Mesothelial cell of epicardium (in vitro differentiated cells): ENCODE data around the gene IQCK. TPM values are rescaled to one million over a fixed set of nuclear protein-coding genes. Genes with fewer than 3 reads are reported as not detected.

Source experiments
- DNase-seq, 2 experiments: peaks; one replicate each; pipeline ENCODE4 v3.0.0; 2021; ENCODE audit warnings: low spot score in 2 of 2; ENCODE audit not compliant: unreplicated experiment in 2 of 2
- H3K27ac Mint-ChIP-seq: 2 replicates; pipeline ENCODE4 v1.8.0; 2021; ENCODE audit warnings: mixed read lengths
- H3K27me3 Mint-ChIP-seq: 2 replicates; pipeline ENCODE4 v1.8.0; 2021; ENCODE audit warnings: low read depth, mixed read lengths
- H3K36me3 Mint-ChIP-seq: 2 replicates; pipeline ENCODE4 v1.8.0; 2021; ENCODE audit warnings: mixed read lengths
- H3K4me1 Mint-ChIP-seq: 2 replicates; pipeline ENCODE4 v1.8.0; 2021; ENCODE audit warnings: mixed read lengths
- H3K4me3 Mint-ChIP-seq: 2 replicates; pipeline ENCODE4 v1.8.0; 2021; ENCODE audit warnings: mild to moderate bottlenecking, moderate library complexity, mixed read lengths
- H3K9me3 Mint-ChIP-seq: 2 replicates; pipeline ENCODE4 v1.8.0; 2021; ENCODE audit warnings: mixed read lengths
- total RNA-seq: library from RNA; stranded (reverse); gene quantifications from 3 replicates; pipeline ENCODE4 v1.2.1, GENCODE V29; 2021
- TF ChIP-seq, protein P1 (sequence below): fragments of 200-600 bp; sonication (generic); IDR thresholded peaks from one replicate; pipeline ENCODE4 v1.5.0; 2021; ENCODE audit warnings: antibody characterized with exemption; ENCODE audit not compliant: unreplicated experiment

The IQCK gene
- total RNA-seq, 1 donor from 2014 or later: 16.0 TPM

DNA sequence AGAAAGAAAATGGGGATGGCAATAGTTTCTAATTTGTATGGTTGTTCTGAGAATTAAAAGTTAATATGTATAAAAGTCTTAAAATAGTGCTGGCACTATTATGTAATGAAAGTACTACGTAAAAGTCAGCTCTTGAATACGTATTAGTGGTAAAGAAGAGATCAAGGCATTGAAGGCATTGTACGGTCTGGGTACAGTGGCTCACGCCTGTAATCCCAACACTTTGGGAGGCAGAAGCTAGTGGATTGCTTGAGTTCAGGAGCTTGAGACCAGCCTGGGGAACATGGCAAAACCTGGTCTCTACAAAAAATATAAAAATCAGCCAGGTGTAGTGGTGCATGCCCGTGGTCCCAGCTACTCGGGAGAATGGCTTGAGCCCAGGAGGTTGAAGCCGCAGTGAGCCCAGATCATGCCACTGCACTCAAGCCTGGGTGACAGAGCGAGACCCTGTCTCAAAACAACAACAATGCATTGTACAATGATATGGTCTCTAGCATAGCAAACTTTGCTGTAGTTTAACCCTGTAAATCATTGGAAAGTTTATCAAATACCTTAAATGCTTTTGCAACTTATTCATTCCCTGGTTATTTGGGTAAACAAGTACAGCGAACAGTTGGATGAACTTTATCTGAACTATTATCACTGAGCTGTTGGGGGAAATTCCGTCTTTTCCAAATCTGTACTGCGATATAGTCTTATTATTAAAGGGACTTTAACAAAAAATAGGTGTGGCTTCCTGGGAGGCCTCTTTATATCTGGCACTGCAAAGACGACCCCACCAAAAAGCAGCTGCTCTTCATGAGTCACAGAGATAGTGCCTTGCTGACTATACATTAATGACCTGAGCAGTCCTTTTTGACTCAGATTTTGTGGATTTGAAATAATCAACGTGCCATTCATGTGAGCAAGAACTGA is 93.0 kb downstream of the IQCK start:
- TF ChIP-seq, protein P1, sequence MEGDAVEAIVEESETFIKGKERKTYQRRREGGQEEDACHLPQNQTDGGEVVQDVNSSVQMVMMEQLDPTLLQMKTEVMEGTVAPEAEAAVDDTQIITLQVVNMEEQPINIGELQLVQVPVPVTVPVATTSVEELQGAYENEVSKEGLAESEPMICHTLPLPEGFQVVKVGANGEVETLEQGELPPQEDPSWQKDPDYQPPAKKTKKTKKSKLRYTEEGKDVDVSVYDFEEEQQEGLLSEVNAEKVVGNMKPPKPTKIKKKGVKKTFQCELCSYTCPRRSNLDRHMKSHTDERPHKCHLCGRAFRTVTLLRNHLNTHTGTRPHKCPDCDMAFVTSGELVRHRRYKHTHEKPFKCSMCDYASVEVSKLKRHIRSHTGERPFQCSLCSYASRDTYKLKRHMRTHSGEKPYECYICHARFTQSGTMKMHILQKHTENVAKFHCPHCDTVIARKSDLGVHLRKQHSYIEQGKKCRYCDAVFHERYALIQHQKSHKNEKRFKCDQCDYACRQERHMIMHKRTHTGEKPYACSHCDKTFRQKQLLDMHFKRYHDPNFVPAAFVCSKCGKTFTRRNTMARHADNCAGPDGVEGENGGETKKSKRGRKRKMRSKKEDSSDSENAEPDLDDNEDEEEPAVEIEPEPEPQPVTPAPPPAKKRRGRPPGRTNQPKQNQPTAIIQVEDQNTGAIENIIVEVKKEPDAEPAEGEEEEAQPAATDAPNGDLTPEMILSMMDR: no peak
- Mint-ChIP-seq H3K27ac (peak overlapping the region; percentile 92), H3K36me3 (peaks cover 10% of the 10 kb centered on the region), H3K4me3 (no peak overlapping the region), H3K4me1 (peaks cover 19% of the 10 kb centered on the region), H3K9me3 (peaks cover 9% of the 10 kb centered on the region), H3K27me3 (no peaks in the 10 kb centered on the region)
- no peak for DNase-seq

- H3K27ac Mint-ChIP-seq: no peak overlapping the region
- no peak for DNase-seq
- H3K9me3 Mint-ChIP-seq: peaks cover 9% of the 10 kb centered on the region
- peaks cover 10% of the 10 kb centered on the region for H3K36me3 Mint-ChIP-seq
- H3K4me3 Mint-ChIP-seq: no peak overlapping the region
- H3K27me3 Mint-ChIP-seq: no peaks in the 10 kb centered on the region
- peaks cover 19% of the 10 kb centered on the region for H3K4me1 Mint-ChIP-seq
- TF ChIP-seq, protein P1: no peak
These were observed 94.9 kb downstream of the IQCK start for GRCh38 chr16:19812986-19813385.

DNA sequence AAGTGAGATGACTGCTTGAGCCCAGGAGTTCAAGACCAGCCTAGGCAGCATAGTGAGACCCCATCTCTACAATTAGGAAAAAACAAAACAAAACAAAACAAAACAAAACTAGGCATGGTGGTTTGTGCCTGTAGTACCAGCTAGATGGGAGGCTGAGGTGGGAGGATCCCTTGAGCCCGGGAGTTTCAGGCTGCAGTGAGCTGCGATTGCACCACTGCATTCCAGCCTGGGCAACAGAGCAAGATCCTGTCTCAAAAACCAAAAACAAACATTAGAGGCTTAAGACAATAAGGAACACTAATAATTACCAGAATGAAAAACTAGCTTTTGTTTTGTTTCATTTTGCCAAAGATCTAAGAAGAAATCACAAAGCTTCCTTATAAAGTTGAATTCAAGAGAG is 97.3 kb downstream of the IQCK start:
- Mint-ChIP-seq H3K9me3 (peaks cover 9% of the 10 kb centered on the region), H3K4me3 (no peak overlapping the region), H3K36me3 (peaks cover 10% of the 10 kb centered on the region), H3K27me3 (no peaks in the 10 kb centered on the region), H3K27ac (no peak overlapping the region), H3K4me1 (peaks cover 13% of the 10 kb centered on the region)
- TF ChIP-seq, protein P1: no peak
- DNase-seq: no peak

DNA sequence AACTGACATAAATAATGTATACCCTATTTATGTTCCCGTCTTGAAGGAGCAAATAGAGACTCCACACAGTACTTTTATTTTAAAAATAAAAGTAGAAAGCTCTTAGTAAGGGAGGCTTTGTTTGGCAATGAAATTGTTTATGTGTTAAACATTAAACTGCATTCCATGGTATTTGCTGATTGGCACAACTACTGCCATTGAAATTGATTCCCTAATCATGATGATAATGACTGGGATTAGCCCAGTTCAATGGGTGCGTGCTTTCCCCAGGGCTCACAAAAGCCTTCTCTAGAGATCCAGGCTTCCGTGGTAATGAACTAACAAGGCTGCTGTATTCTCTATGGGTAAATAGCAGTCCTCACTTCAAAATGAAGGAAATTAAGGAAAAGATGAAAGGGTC is 99.1 kb downstream of the IQCK start:
- Mint-ChIP-seq H3K27me3 (no peaks in the 10 kb centered on the region), H3K4me3 (no peak overlapping the region), H3K4me1 (no peaks in the 10 kb centered on the region), H3K9me3 (peaks cover 9% of the 10 kb centered on the region), H3K36me3 (peaks cover 10% of the 10 kb centered on the region), H3K27ac (no peak overlapping the region)
- DNase-seq: no peak
- TF ChIP-seq, protein P1: no peak

GRCh38 chr16:19817875-19818274 is 99.8 kb downstream of the IQCK start:
- Mint-ChIP-seq H3K4me1 (no peaks in the 10 kb centered on the region), H3K27ac (no peak overlapping the region), H3K36me3 (peaks cover 7% of the 10 kb centered on the region), H3K4me3 (no peak overlapping the region), H3K27me3 (no peaks in the 10 kb centered on the region), H3K9me3 (peaks cover 7% of the 10 kb centered on the region)
- DNase-seq: no peak
- TF ChIP-seq, protein P1: no peak
